Muscle of leg (tissue), 11 donors: ENCODE results near the gene CPA1. TPM values are rescaled to one million over a fixed set of nuclear protein-coding genes. Genes with fewer than 3 reads are reported as not detected.
A peak's percentile ranks its signal among the peaks of the same experiment; 100 is the strongest.

Source experiments
- DNase-seq: peaks from one replicate; pipeline ENCODE4 v3.0.0; 2013
- H3K27ac ChIP-seq: one replicate; pipeline ENCODE4 v1.5.1; 2013; ENCODE audit warnings: mild to moderate bottlenecking, low read length, control low read depth
- H3K27me3 ChIP-seq: one replicate; pipeline ENCODE4 v1.6.1; 2013; ENCODE audit warnings: low read length; ENCODE audit not compliant: control insufficient read depth, insufficient read depth
- H3K36me3 ChIP-seq: one replicate; pipeline ENCODE4 v1.6.1; 2013; ENCODE audit warnings: low read length; ENCODE audit not compliant: control insufficient read depth, insufficient read depth
- H3K4me1 ChIP-seq: one replicate; pipeline ENCODE4 v1.6.1; 2013; ENCODE audit warnings: low read length; ENCODE audit not compliant: control insufficient read depth, insufficient read depth
- H3K4me3 ChIP-seq: one replicate; pipeline ENCODE4 v1.5.1; 2013; ENCODE audit warnings: low read length, control low read depth
- H3K9me3 ChIP-seq: replicated peaks from 2 replicates; pipeline ENCODE4 v1.6.1; 2013; ENCODE audit warnings: low read depth, low read length; ENCODE audit not compliant: control insufficient read depth
- WGBS: methylation state at CpG from one replicate; pipeline ENCODE4 v1.1.5; 2013; ENCODE audit warnings: missing lambda C conversion rate; ENCODE audit not compliant: insufficient coverage; 5-methylcytosine and 5-hydroxymethylcytosine counted together
- polyA plus RNA-seq, 8 donors: library from polyadenylated mRNA; unstranded; fragments of 120-200 nt; gene quantifications; one replicate each; pipeline versions ENCODE4 v1.2.1 to v1.2.3, GENCODE V29; 2013; ENCODE audit warnings: inconsistent platforms in 1 of 8, low replicate concordance in 1 of 8; ENCODE audit not compliant: insufficient read length in 8 of 8, insufficient read depth in 1 of 8
- total RNA-seq: library from RNA; stranded (reverse); fragments of 120-200 nt; gene quantifications from one replicate; pipeline ENCODE4 v1.2.4, GENCODE V29; 2013

The CPA1 gene
- total and polyA plus RNA-seq, 9 donors: 2.6 to 6.7 (median 4.3) TPM

DNA sequence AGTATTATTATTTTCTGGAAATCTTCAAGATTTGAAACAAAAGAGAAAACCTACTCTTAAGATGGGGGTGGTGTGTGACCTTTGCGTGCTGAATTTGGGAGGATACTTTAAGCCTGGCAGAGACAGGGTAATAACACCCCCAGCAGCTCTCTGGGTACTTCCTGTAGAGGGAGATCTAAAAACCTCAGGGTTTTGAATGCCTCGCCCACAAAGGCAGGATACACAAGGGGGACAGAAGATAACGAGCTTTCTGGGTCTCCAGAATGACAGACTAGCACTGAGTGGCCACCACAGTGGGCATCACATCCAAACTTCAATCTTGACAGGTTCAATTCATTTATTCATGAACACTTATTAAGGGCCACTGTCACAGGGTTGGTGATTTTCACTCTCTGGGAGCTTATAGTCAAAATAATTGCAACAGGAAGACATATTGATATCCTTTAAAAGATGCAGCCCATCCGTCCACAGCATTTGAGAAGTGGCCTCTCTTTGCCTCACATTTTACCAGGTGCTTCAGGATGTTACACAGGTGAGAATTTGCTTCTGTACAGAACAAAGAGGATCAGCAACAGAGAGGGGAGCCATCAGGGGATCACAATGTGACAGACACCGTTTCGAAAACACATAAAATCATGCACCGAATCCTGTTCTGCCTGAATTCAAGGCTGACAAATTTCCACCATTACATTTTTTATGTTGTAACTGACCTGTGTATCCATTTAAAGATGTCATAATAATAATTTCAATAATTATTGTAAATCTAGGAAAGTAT, 14.3 kb downstream of the CPA1 start:
- peak overlapping the region; percentile 81 for H3K27ac ChIP-seq
- H3K4me1 ChIP-seq: peaks cover 48% of the 10 kb centered on the region
- 86% methylated on average over 1 of the region's 7 CpGs for WGBS
- H3K36me3 ChIP-seq: peaks cover 16% of the 10 kb centered on the region
- H3K27me3 ChIP-seq: no peaks in the 10 kb centered on the region
- H3K9me3 ChIP-seq: no peaks in the 10 kb centered on the region
- H3K4me3 ChIP-seq: no peak overlapping the region
- no peak for DNase-seq

DNA sequence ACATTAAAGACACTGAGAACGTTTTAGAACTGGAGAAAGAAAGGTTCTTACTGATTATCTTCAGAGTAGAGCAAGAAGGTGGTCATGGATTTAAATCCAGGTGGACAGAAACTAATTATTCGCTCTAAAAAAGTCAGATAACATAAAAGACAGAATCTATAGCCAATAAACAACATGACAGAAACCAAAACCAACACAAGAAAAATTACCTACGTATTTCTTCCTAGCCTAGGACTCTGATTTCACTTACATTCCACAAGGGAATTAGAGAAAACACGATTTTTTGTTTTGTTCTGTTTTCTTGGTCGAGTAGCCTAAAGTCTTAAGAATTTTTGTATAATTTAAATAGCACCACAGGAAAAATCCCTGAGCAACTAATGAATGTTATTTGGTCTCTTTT, 15.1 kb downstream of the CPA1 start:
- H3K36me3 ChIP-seq: peaks cover 16% of the 10 kb centered on the region
- H3K27me3 ChIP-seq: no peaks in the 10 kb centered on the region
- H3K4me3 ChIP-seq: no peak overlapping the region
- WGBS: no CpG with 5 or more reads among the region's 5 CpGs
- peak overlapping the region; percentile 88 for H3K27ac ChIP-seq
- no peaks in the 10 kb centered on the region for H3K9me3 ChIP-seq
- no peak for DNase-seq
- peaks cover 54% of the 10 kb centered on the region for H3K4me1 ChIP-seq

DNA sequence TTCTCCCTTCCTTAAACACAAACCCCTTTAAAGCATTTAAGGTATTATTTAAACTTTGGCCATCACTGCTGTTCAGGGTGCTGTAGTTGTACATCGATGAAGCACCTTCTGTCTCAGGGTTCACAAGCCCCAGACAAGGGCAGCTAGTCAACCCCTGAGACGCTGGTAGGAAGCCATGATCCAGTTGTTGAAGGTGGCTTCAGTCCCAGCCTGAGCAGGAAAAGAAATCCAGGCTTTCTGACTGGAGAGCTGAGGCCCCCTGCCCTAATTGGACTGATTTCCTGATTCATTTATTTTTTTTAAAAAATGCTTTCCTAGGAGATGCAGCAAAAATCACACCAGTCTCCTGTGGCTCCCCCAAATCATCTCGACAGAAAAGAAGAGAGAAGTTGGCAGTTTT, 15.8 kb downstream of the CPA1 start:
- Histone ChIP-seq H3K4me1 (peaks cover 58% of the 10 kb centered on the region), H3K27ac (peak overlapping the region; percentile 88), H3K27me3 (no peaks in the 10 kb centered on the region), H3K4me3 (no peak overlapping the region), H3K36me3 (peaks cover 18% of the 10 kb centered on the region), H3K9me3 (no peaks in the 10 kb centered on the region)
- WGBS: 0% methylated on average over 2 of the region's 3 CpGs
- DNase-seq: peak; percentile 83

DNA sequence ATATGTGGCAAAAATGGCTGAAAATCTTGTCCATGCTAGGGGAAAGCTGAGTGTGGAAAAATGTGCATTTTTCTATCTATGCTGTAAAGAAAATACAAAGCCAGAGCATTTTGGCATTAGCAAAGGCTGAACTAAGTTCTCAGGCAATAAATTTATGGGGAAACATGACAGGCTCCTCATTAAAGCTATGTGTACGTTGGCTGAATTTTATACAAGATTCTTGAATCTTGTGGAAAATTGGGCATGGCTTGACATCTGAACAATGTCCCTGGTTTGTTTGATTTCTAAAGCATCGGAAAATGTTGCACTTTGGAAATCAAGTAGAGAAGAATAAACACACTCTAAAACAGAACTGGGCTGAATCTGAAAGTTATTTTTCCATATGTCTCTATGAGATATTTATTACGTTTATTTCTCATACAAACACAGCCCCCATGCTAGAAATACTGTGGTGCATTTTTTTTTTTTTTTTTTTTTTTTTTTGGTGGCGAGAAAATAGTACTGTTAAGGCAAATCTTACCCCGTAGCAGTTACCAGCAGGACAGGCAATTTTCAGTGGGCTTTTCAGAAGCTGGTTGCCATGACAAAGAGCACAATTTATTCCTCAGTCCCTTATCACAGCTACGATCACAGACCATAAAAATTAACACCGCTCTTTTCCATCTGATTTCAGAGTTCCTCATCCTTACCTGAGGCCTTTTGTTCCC, 16.9 kb downstream of the CPA1 start:
- peak overlapping the region; percentile 88 for H3K27ac ChIP-seq

DNA sequence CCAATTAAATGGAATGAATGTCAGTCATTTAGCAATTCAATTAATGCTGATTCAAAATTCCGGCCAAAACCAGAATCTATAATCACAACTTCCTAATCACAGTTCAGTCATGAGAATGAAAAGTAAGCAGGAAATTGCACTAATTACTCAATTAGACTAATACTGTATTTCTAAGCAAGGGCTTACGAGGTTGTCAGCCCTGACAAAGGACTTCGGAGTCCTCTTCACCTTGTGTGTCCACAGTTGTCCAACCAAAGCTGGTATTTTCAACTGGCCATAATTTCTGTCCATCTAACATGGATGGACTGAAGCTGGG, 17.4 kb downstream of the CPA1 start:
- H3K4me1 ChIP-seq: peaks cover 57% of the 10 kb centered on the region
- no peaks in the 10 kb centered on the region for H3K27me3 ChIP-seq
- H3K4me3 ChIP-seq: no peak overlapping the region
- H3K9me3 ChIP-seq: no peaks in the 10 kb centered on the region
- no peak for DNase-seq
- 81% methylated on average over 2 of the region's 3 CpGs for WGBS
- peak overlapping the region; percentile 88 for H3K27ac ChIP-seq
- H3K36me3 ChIP-seq: peaks cover 25% of the 10 kb centered on the region

More for the DNA sequence above, 16.9 kb downstream of the CPA1 start:
- DNase-seq: peak; percentile 95
- 17% methylated on average over 1 of the region's 7 CpGs for WGBS
- Histone ChIP-seq H3K27me3 (no peaks in the 10 kb centered on the region), H3K9me3 (no peaks in the 10 kb centered on the region), H3K36me3 (peaks cover 20% of the 10 kb centered on the region), H3K4me3 (no peak overlapping the region), H3K4me1 (peaks cover 58% of the 10 kb centered on the region)

DNA sequence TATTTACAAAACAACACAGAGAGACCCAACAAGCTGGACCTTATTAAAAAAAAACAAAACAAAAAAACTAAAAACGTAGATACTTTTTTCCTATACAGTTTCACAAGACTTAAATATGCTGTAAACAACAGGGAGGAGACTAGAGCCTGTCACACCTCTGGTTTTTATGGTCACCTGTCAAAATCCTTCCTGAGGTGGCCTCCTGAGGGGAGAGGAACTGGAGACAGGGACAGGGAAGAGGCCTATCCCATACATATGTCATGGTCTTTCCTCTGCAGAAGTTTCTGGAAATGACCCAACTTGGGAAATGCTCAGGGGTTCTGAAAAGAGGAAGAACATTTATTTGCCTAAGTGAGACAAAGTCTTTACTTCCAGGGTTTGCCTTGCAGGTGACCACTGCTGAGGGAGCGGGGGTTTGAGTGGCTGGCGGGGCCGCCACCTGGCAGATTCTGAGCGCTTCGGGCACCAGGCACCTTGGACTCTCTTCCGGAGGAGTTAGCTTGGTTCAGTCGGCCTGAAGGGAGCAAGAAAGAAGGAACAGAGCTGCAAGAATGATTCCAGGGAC, 18.3 kb downstream of the CPA1 start:
- DNase-seq: peak; percentile 69
- H3K9me3 ChIP-seq: no peaks in the 10 kb centered on the region
- 77% methylated on average over 7 of the region's 8 CpGs for WGBS
- peaks cover 48% of the 10 kb centered on the region for H3K4me1 ChIP-seq
- no peaks in the 10 kb centered on the region for H3K27me3 ChIP-seq
- H3K4me3 ChIP-seq: no peak overlapping the region
- peaks cover 27% of the 10 kb centered on the region for H3K36me3 ChIP-seq
- H3K27ac ChIP-seq: peak overlapping the region; percentile 88

DNA sequence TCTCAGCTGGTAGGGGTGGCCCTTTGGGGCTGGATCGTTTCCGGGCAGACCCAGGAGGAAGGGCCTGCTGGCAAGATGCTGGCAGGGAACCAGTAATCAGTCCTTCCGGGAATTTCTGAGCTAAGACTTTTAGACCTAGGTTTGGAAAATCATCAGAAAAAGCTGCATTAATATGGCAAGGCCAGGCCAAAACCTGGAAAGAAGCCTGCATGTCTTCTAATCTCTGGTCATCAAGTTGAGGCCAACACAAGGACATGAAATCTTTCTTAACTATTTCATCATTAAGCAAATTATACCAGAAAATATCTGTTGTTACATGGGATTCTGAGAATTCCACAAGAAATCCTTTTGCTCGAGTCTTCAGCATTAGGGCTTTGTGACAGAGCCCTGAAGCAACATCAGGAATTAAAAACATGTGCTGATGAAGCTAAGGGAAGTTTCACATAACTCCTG, 19.9 kb downstream of the CPA1 start:
- Histone ChIP-seq H3K4me3 (no peak overlapping the region), H3K36me3 (peaks cover 27% of the 10 kb centered on the region), H3K27me3 (no peaks in the 10 kb centered on the region), H3K9me3 (no peaks in the 10 kb centered on the region), H3K27ac (peak overlapping the region; percentile 60), H3K4me1 (peaks cover 36% of the 10 kb centered on the region)
- peak; percentile 76 for DNase-seq
- WGBS: 31% methylated on average over 3 of the region's 4 CpGs

DNA sequence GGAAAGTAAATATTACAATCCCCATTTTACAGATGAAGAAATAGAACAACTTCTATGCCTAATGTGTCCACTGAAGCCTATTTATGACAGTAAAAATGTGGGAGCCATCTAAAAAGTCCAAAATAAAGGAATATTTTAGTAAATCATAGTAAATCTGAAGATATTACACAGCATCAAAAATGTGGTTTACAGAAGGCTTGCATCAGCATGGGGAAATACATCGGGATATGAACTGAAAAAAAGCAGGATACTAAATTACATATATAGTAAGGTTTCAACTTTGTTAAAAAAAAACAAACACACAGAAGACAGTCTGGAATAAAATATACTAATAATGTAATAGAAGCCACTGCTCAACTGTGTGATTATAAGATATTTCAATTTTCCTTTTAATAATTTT, 20.8 kb downstream of the CPA1 start:
- H3K9me3 ChIP-seq: no peaks in the 10 kb centered on the region
- no peak overlapping the region for H3K4me3 ChIP-seq
- DNase-seq: no peak
- peaks cover 34% of the 10 kb centered on the region for H3K4me1 ChIP-seq
- no peaks in the 10 kb centered on the region for H3K27me3 ChIP-seq
- WGBS: no CpG with 5 or more reads among the region's 1 CpG
- H3K27ac ChIP-seq: peak overlapping the region; percentile 60
- peaks cover 27% of the 10 kb centered on the region for H3K36me3 ChIP-seq

DNA sequence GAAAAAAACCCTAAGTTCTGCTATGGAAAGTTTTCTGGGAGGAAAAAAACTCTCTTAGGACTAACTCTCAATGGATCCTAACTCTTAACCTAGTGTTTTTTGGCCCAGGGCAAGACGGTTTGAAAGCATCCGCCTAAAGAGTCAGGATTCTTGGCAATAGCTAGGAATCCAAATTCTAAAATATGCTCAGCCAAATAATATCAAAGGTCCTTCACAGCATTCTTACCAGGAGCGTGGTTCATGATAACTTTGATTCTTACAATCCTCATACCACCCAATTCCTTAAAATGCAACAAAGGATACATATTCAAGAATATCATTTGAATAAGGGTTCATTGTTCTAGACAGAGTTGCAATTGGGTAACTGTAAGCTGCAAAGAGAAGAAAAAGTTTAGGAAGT, 21.3 kb downstream of the CPA1 start:
- 13% methylated on average over 2 of the region's 3 CpGs for WGBS
- Histone ChIP-seq H3K27ac (peak overlapping the region; percentile 25), H3K4me3 (no peak overlapping the region), H3K27me3 (no peaks in the 10 kb centered on the region), H3K36me3 (peaks cover 27% of the 10 kb centered on the region), H3K4me1 (peaks cover 31% of the 10 kb centered on the region), H3K9me3 (no peaks in the 10 kb centered on the region)
- DNase-seq: peak; percentile 62

DNA sequence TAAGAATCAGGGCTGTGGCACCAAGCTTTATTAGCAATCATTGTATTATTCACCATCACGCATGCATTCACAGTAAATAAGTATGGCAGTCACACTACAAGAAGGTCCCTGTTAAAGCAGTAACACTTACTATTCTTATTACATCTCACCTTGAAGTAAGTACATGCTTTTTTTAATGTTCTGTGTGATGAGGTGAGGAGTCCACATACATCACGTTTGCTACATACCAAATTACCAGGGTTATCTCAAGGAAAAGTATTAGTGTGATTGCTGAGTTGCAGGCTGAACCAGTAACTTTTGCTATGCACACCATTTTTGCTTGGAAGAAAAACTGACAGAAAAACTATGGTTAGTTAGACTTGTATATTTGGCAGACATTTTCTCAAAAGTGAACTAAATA, 24.7 kb downstream of the CPA1 start:
- Histone ChIP-seq H3K36me3 (peaks cover 12% of the 10 kb centered on the region), H3K27ac (no peak overlapping the region), H3K9me3 (no peaks in the 10 kb centered on the region), H3K27me3 (no peaks in the 10 kb centered on the region), H3K4me3 (no peak overlapping the region), H3K4me1 (peaks cover 8% of the 10 kb centered on the region)
- no CpG with 5 or more reads among the region's 2 CpGs for WGBS
- no peak for DNase-seq
